Stimulated activated CD4-positive, alpha-beta T cell treated with anti-CD3 and anti-CD28 coated beads, Interleukin-2, amount 100 ng/mL, for 48 hours (primary cell): ENCODE data around the gene RIPOR2.
"Not testable (repeated sequence)": the region's sequence is repeated elsewhere in the genome, so short reads cannot be mapped to it uniquely, and the experiment has no call there.

Experiments
- DNase-seq, 2 donors: peaks; one replicate each; pipeline ENCODE4 v3.0.0-alpha.2; 2020

RIPOR2 gene

DNA sequence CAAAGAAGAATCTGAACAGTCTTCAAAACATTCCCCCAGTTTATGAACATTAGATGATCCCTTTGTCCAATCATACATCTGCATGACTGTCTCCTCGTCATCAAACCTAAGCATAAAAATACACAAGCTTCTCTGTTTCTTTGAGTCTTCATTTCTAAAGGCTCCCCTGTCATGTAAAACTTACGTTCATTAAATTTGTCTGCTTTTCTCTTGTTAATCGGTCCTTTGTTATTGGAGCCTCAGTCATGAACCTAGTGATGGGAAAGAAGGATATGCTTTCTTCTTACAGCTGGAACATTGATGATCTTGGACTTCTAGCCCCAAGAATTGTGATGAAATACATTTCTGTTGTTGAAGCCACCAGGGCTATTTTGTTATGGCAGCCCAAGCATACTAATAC lies 18.0 kb upstream of the RIPOR2 start:
- DNase-seq: no peak

DNA sequence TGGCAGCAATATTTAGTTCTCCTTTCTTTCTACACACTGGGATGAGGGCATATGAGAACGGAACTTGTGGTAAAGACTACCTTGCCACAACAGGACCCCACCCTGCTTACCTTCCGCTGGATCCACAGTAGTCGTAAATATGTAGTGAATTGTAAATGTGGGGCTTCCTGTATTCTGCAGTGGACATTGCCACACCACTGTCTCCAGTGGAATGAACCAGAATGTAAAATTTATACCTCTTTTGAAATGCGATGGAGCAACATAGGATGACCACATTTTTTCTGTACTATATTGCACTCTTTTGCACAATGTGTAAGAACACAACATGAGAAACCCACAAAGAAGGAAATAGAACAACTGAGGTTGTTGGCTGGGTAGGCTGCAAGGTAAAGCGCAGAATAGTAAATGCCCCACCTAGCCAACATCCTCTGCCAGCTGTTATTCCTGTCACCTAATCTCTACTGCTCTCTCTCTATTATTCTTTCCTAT lies 16.1 kb upstream of the RIPOR2 start:
- DNase-seq: no peak

GRCh38 chr6:24950218-24950941 lies 14.6 kb upstream of the RIPOR2 start:
- no peak for DNase-seq

DNA sequence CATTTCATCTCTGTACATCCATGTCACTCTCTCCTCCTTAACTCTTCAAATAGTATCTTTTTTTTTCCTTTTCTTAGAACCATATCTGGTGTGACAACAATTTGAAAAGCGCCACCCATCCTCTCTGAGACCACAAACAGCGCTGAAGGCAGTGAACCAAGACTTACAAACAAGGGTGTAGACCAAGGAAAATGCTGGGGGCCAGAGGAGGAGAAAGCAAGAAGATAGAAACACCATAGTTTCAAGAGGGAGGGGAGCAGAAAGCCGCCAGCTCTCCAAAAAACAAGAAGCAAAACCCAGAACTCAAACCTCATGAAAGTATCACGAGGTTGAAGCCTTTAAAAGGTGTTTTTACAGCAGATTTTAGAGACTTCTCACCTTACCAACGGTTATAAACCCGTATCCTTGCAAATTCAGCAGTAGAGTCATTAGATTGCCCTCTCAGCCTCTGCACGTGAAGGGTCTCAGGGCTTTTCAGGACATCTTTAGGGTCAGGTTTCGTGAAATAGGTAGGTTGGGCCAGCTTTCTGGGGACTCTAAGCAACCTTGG lies 13.3 kb upstream of the RIPOR2 start:
- no peak for DNase-seq

DNA sequence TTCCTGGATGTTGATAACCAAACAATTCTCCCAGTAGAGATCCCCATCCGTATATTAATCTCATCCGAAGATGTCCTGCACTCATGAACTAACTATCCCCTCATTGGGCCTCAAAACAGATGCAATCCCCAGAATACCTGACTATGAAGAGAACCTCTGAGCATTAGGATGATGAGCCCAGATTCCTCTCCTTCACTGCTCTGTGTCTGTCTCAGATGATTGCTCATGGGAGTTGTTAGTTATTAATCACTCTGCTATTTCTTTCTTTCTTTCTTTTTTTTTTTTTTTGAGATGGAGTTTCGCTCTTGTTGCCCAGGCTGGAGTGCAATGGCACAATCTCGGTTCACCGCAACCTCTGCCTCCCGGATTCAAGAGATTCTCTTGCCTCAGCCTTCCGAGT lies 12.5 kb upstream of the RIPOR2 start:
- DNase-seq: not testable (repeated sequence)

DNA sequence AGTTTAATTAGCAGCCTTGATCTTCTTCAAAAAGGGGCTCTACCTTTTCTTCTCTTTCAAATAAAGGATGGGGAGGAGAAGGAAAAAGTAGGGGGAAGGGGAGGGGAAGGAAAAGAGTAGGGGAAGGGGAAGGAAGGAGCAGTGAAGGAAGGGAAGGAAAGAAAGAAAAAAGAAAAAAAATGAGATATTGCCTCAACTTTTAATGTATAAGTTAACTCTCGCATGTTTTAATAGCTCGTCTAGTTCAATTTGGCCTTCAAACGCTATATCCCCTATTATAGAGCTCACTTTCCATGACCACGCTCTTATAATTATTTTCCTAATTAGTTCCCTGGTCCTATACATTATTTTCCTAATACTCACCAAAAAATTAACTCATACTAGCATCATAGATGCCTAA lies 11.9 kb upstream of the RIPOR2 start:
- DNase-seq: no peak

DNA sequence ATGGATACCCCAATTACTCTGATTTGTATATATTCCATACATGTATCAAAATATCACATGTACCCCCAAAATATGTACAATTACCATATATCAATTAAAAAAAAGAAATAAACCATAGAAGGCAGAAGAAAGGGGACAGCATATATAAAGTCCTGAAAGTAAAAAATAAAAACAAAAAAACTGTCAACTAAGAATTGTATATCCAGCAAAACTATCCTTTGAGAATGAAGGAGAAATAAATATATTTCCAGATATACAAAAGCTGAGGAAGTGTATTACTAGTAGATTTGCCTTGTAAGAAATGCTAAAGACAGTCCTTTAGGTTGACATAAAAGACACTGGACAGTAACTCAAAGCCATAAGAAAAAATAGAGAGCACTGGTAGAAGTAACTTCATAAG lies 9.3 kb upstream of the RIPOR2 start:
- DNase-seq: no peak

GRCh38 chr6:24943774-24944173 lies 8.0 kb upstream of the RIPOR2 start:
- no peak for DNase-seq

DNA sequence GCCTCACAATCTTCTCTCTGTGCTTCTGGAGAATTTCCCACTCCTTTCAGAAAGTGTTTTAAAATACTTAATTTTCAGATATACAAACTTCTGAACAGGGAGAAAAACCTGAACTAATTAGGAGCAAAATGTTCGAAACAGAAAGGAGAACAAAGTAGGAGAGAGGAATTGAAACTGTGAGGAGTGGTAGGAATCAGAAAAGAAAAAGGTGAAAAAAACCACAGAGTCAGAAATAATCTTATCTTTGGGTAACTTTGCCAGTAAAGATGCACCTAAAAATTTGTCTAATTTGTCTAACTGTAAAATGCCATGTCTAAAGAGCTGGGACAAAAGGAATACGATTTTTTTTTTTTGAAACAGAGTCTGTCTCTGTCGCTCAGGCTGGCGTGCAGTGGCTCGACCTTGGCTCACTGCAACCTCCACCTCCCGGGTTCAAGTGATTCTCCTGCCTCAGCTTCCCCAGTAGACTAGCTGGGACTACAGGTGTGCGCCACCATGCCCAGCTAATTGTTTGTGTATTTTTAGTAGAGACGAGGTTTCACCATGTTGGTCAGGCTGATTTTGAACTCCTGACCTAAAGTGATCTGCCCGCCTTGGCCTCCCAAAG lies 4.7 kb upstream of the RIPOR2 start:
- no peak for DNase-seq

DNA sequence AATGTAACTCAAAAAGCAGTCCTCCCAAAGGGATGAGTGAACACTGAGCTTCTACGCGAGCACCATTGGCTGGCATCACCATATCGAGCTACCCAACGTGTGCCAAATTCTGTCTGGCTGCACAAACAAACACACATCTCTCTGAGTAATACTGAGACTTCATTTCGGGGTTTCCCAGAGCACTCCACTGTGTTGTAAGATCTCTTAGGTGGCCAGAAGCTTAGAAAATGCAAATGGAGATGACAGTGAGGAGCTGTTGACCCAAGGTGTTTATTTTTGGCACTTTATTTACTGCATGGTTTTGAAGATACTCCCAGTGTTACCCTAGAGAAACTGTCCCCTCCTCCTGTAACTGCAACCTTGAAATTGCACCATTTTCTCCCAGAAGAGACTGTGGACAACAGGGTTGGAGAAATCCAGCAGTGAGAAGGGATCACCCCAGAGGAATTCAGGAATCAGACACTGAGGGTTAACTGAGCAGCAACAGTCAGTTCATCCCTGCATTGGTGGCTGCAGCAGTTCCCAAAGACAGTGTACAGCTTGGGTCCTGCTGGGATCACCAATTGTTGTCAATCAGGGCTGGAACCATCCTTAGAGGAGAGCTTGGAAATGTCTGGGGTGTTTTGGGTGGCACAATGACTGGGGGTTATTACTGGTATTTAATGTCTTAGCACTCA lies 1.0 kb upstream of the RIPOR2 start:
- no peak for DNase-seq

- DNase-seq: no peak
These were observed 1.8 kb downstream of the RIPOR2 start for GRCh38 chr6:24933868-24934401.

- DNase-seq: no peak
These were observed 2.5 kb downstream of the RIPOR2 start for GRCh38 chr6:24933266-24933665.

DNA sequence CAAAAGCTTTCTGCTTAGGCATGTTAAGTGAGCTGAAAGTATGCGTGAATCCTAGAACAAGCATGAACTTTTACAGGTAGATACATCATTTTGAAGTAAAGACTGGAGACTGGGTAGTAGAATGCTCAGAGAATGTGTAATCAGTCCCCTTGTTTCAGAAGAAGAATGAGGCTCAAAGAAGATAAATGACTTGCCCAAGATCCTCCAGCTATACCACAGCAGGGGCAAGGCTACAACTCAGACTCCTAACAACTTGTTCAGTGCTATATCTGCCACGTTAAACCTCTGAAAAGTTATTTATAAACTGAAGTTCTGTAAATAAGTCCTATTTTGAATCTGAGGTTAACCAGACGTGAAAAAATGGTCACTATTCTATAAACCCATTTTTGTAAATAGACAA lies 2.9 kb downstream of the RIPOR2 start:
- no peak for DNase-seq

DNA sequence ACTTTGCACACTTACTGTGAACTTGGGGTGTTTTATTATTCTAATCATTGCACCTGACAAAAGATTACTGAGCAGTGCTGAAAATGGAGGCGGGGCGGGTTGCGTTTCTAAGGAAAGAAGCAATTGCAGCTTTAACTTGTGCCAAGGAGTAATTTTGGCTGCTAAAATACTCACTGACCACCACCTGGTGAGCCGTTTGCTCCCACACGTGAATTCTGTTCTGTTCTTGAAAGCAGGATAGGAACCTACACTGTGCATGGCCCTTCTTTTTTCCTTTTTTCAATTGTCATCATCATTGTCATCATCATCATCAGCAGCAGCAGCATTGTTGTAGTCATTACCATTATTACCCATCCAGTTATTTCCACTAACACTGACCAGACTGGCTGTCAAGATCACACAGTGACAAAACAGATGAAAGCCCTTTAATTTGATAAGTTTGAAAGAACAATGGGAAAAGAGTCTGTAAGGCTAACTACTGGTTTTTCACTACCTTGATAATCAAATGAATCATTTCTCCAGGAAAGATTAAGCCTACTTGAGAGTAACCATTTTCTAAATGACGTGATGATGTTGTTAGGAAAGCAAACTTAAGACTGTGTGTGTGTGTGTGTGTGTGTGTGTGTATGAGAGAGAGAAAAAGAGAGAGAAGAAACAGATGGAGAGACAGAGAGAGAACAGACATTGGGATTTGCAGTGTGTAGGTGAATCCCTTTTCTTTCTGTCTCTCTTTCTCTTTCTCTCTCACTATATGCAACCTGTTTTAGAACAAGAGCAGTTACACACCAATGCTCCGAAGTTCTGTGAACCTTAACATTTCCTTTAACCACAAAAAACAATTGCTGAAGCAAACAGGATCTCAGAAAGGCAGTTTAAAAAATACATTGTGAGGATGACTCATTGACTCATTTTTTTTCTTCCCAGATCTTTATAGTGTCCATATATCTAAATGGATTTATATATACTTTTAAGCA lies 3.8 kb downstream of the RIPOR2 start:
- no peak for DNase-seq

- DNase-seq: no peak
These were observed 4.5 kb downstream of the RIPOR2 start for GRCh38 chr6:24931296-24931695.

- DNase-seq: no peak
These were observed 5.3 kb downstream of the RIPOR2 start for GRCh38 chr6:24930431-24930871.

DNA sequence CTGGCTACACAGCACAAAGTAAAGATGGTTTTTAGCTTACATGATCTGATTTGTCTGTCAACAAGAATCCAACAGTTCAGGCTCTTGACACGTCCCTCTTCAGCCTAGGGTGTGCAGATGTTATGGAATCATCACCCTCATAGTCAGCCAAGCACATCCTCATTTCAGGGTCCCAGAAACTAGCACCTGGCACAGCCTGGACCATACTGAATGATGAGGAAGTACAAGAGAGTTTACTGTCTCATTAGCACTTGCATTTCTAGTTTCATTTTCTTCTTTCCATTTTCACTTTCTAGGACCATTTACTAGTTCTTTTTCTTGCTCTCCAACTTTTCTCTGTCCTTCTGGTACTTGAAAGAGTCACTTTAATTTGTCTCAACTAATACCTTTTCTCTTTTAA lies 6.5 kb downstream of the RIPOR2 start:
- DNase-seq: no peak

- DNase-seq: no peak
These were observed 7.6 kb downstream of the RIPOR2 start for GRCh38 chr6:24927985-24928745.

GRCh38 chr6:24927277-24927955 lies 8.3 kb downstream of the RIPOR2 start:
- no peak for DNase-seq

- DNase-seq: not testable (repeated sequence)
These were observed 9.1 kb downstream of the RIPOR2 start for GRCh38 chr6:24926647-24927046.

- DNase-seq: no peak
These were observed 9.6 kb downstream of the RIPOR2 start for GRCh38 chr6:24926192-24926591.
